HS-5 (cell line): Measurements from ENCODE around the gene E2F3.

Experiments used
- DNase-seq: peaks from one replicate; pipeline ENCODE4 v3.0.0-alpha.2; 2012; ENCODE audit warnings: low read depth

The E2F3 gene

DNA sequence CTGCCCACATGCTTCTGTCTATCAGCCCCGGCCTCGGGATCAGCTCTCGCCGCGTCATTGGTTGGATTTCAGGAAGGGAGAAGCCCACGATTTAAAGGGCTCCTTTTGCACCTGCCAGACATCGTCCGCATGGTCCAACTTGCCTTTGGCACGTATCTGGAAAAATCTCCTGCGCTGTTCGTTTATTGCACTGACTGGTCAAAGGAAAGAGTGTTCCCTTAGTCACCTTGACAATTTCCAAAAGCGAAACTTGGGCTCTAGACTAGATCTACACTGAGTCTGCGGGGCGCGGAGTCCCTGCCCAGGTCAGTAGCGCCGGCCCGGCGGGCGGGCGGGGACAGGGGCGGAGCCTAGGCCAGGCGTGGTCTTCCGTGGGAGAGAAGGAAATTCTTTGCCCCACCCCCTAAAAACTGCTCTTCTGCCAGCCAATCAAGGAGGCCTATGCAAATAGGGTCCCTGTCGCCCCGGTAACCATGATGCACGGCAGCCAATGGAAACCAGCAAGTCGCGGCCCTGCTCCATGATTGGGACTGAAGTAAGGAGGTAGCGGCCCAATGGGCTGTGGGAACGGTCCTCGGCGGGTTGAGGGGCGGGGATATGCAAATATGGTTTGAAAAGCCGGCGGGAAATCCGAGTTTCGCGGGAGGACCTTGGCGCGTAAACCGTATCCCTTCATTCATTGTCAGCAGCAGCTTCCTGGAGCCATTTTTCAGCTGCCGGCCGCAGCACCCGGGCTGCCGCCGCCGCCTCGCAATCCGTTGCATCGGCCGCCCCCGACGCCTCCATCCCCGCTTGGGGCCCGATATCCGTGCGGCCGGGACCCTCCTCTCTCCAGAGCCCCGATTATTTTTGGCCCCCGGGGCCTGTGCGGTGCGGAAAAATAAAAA is at the start of gene E2F3:
Gene E2F3 (plus strand): TSS at position 675 of the 887 bp plus-strand sequence. CDS start 354 bp downstream, outside the sequence.
- peak; percentile 98 for DNase-seq

DNA sequence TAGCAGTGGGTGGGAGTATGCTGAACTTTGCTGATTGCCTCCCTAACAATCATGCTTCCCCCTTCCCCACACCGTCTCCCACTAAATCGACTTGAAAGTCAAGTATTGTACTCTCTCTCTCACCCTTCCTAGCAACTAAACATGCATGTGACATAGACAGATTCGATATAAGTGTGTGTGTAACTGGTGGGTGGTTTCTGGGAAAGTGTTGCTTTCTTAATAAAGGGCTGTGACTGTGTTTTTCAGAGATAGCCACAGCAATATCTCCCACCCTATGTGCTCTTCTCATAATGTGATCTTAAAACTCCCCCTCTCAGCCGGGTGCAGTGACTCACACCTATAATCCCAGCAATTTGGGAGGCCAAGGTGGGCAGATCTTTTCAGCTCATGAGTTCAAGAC is 49.3 kb upstream of the E2F3 start:
- no peak for DNase-seq

DNA sequence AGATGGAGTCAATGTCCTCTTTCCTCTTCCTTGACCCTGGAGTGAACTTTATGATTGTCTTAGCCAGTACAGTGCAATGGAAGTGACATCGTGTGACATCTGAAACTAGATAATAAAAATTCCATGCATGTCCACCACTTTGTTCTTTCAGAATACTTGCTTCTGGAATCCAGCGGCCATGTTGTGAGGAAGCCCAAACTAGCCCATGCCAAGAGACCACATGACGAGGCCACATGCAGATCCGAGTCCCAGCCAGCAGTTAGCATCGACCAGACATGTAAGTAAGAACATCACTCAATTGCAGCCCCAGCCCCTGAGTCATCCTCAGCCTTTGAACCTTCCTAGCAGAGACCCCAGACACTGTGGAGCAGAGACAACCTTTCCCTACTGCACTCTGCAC is 48.5 kb upstream of the E2F3 start:
- no peak for DNase-seq

DNA sequence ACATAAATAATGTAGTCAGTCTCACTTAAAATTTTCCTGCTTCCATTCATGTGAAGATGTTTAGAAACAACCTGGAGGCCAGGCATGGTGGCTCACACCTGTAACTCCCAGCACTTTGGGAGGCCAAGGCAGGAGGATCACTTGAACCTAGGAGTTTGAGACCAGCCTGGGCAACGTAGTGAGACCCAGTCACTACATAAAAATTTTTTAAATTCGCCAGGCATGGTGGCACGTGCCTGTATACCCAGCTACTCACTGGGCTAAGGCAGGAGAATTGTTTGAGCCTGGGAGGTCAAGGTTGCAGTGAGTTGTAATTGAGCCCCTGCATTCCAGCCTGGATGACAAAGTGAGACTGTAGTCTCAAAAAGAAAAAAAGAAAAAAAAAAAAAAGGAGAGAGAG is 47.3 kb upstream of the E2F3 start:
- no peak for DNase-seq

DNA sequence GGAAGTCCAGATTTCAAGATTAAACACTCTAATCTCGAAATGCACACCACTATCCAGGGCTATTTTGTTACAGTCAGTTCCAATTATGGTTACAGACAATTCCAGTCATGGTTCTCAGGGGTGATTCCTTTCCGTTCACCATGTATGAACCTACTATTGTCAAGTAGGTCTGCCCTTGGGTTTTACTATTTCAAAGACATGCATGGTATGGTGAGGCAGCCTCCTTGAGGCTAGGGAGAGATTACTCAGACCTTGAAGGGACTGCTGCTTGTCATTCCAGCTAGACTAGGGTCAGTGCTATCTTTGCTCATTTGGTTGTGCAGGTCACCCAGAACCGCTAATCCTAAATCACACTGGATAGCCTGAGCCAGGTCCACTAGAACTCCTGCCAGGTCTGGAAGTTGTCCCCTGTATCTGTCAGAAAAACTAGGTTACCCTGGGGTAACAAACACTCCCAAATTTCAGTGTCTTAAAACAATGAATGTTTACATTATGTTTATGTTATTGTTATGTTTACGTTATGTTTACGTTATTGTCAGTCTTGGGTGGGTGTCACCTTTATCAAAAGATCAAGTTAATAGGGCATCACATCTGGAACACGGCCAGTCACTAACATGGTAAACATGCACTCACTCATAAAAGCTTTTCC is 41.1 kb upstream of the E2F3 start:
- no peak for DNase-seq

DNA sequence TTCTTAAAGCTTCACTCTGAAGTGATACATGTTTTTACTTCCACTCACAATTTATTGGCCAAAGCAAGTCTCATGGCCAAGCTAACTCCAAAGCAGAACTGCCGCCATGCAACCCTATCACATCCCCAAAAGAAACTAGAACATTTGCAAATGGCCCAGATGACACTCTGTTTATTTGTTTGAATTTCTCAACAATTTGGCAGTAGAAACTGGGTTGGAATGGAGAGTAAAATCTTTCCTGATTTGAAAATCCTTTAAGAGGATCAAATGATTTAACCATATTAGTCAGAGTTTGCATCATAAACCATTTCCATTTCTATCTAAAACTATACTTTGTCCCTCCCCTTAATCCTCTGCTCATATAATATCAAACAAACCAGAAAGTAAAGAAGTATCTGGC is 39.1 kb upstream of the E2F3 start:
- no peak for DNase-seq

DNA sequence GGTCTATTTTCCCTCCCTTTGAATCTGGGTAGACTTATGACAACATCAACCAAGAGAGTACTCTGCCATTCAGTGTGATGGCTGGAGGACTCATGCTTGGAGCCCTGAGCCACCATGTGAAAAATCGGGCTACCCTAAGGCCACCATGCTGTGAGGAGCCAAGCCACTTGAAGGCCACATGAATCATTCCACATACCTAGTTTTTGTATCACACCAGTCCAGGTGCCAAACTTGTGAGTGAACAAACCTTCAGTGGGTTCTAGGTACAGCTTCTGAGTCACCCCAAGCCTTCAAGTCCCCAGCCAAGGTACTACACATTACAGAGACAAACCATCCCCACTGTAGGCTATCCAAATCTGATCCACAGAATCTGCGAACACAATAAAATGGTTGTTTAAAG is 37.4 kb upstream of the E2F3 start:
- DNase-seq, result no peak

DNA sequence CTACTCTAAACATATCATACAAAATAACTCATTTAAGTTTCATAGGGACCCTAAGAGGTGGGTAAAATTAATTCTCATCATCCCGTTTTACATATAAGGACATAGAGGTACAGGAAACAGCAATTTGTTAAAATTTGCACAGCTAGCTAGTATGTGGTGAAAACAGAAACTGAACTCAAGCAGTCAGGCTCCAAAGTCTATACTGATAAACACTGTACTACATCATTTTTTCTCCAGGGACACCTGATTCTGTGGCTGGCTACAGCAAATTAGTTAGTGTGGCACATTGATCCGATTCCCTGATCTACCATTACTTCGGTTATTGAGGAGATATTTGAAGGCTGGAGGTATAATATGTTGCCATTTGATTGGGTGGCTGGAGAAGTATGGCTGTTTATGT is 36.2 kb upstream of the E2F3 start:
- DNase-seq, result no peak

DNA sequence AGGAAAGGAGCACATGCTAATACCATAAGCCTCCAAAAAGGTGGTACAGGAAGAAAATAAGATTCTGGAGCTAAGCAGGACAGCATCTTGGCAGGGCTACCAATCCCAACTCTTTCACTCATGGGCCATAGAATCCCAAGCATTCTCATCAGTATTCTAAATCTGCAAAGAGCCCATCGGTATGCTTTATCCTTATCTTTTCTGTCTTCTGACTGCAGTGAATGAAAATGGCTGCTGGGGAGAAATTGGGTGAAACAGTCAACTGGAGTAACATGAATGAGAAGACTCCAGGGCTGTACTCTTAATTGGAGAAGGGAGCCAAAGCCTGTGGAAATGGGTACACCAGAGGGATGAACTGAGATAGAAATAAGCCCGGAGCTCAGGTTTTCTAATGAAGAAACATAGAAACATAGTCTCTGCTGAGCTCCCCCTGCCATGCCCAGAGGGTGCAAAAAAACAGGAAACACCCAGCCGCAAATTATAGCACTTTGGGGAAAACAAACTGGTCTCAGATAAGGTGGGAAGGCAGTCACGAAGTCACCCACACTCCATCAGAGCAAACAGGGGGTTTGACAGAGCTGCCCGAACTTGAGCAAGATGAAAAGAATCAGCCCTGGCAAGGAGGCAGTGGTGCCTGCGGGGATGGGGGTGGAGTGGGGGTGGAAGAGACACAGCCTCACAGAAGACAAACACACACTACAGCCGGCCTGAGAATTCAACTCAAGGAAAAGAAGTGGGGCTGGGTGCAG is 35.4 kb upstream of the E2F3 start:
- DNase-seq, result no peak

DNA sequence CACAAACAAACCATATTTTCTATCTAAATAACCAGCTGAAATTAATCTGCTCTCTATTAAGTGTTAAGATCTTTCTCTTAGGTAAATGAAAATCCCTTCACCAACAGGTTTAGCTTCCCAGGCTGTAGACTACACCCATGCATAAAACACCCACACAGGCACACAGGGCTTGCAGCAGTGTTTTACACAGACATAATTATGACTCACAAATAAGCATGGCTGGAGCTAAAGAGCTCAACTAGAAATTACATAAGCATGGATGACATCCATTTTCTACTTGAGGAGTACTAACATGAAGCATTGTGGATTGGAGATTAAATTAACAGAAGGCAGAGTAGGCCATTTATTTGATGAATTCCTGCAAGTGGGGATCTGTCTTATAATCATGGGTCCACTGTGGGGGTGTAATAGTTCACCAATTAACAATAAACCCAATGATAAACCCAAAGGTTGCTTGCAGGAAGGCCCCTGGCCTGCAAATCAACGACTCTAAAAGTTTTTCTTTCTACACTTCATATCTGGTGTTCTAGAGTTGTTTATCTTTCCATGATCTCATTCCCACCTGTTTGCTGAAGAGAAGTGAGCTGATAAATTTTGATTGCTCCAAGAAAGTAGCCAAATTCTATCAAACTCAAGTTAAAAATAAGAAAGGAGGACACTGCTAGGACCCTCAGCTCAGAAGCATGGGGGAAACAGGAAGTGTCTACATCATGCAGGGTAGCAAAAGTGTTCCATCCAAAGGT is 33.8 kb upstream of the E2F3 start:
- no peak for DNase-seq

DNA sequence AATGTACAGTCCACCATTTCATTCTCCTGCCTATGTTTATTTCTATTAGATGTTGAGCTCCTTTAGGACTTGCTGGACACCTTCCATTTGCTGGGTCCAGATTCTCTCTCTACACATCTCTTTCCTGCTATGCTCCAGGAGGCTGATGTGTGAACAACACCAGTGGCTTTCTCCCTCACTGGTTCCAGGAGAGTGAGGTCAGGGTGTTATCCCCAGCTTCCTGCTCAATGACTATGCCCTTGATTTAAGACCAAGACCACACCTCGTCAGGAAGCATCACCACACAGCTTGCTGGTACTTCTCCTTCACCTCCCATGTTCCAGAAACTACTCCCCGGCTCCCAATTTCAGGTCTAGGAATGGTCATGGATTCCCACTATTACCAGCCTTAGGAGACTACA is 31.3 kb upstream of the E2F3 start:
- no peak for DNase-seq

DNA sequence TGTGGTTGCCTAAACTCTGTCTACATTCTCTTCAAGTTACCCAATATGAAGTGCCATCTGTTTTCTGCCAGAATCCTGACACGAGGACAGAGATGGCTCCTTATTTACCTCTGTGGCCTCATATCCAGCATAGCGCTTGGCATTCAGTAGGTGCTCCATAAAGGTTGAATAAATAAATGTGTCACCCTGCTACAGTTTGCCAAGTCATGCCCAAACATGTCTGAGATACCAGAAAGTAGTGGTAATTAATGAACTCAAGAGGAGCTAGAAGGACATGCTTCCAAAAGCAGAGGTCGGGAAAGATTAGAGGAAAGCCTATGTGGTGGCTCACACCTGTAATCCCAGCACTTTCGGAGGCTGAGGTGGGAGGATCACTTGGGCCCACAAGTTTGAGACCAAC is 30.9 kb upstream of the E2F3 start:
- no peak for DNase-seq

DNA sequence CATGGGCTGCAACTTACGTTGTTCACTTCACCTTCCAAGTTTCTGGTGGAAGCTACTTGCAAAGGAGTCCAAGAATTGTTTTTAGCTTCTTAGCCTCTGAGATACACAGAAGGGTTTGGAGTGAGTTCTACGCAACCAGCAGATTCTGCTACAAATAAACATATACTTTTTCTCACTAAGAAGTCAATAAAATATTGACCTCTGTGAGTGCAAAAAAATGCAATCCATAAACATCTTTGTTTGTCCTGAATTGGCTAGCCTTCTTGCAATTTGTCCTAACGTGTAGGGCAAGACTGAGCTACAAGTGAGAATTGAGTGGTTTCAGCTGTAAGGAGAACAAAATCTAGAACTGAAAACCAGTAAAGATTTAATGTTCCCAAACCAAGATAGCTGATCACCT is 26.2 kb upstream of the E2F3 start:
- DNase-seq, result no peak

DNA sequence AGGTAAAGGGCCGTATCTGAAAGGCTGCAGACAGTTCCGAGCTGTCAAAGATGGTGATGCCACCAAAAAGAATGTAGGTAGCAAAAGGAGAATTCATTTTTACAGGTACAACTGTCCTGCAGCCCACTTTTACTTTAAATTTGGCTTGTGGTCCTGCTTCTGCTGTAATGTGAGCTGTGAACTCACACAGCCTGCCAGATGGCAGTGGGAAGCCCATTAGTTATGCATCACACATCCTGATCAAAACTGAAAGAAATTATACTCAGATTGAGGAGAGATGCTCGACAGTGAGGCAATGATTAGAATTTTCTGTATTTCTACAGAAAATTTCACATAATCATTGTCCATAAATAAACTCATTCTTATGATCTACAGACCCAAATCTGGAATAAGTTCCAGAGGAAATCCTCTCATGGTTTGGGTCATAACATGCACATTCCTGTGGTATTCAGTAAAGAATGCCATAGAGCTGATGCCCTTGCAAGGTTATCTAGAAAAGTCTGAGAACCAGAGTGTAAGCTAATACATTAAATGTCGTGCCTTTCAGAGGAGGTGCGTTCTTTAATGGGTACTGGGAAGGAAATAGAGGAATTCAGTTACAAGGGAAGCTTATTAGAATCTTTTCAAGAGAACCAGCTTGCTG is 23.9 kb upstream of the E2F3 start:
- peak; percentile 80 for DNase-seq

DNA sequence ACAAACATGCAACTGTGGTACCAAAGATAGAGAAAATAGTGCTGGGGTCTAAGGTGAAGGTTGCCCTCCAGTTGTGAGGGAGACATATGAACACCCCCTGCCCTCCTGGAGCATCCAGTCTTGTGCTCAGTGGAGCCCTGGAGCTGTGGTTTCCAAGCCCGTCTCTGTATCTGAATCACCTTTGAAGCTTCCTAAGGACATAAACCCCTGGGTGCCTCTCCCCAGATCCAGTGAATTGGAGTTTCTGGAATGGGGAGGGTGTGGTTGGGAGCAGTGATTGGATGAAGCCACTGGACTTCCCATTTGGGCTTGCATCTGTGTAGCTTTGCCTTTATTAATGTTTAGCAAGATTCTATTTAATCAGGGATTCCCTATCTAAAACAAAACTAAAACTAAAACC is 22.4 kb upstream of the E2F3 start:
- DNase-seq, result peak; percentile 15

DNA sequence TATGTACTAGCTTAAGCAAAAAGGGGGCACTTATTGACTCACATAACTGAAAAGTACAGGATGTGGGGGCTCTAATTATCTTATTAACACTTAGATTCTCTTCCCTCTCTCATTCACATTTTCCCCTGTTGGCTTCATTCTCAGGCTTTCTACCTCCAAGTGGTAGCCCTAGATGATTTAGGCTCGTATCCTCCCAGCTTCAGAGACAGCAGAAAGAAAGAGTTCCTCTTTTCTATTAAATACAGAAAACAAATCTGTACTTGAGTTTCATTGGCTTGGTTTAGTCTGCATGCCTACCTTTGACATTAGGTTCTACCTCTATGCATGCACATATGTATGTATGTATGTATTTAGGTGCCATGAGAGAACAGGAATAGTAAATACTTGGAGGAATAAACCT is 15.5 kb upstream of the E2F3 start:
- no peak for DNase-seq

DNA sequence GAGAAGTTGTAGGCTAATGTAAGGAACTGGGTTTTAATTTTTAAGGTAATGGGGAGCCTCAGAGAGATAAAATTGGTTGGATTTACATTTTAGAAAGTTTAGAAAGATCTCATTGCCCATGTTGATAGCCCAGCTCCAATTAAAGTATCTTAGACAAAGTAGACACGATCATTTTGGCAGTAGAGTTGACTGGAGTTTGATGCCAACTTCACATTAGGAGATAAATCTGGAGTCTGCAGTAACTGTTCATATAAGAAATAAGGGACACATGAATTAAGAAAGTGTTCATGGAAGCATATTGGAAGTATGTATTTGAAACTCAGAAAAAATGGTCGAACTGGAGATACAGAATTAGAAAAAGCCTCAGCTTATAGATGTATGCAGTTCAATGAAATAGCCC is 12.6 kb upstream of the E2F3 start:
- DNase-seq, result no peak

DNA sequence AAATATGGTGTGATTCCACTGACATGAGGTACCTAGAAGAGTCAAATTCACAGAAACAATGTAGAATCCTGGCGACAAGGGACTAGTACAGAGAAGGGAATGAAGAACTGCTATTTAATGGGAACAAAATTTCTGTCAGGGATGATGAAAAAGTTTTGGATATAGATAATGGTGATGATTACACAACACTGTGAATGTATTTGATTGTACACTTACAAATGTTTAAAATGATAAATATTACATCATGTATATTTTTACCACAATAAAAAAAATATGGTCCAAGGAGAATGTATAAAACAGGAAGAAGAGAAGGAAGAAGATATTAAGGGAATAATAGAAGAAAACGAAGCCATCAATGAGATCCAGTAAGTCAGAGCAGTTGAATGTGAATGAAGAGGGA is 8.4 kb upstream of the E2F3 start:
- no peak for DNase-seq

DNA sequence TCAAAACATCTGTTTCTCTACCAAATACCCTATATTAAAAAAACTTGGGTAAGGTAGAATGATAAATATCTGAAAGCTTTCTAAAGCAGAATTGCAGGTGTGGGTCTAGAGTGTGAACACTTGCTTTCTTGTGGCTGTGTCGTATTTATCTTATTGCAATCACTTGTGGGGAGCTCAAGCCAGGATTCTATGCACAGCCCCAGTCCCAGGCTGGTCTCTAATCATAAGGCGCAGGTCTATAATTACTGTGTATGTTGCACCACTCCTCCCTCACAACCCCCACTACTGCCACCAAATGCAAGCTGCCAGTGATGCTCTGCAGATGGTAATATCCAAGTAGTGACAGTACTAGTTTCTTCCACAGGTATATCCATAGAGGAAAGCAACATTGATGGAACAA is 2.2 kb upstream of the E2F3 start:
- DNase-seq, result no peak

DNA sequence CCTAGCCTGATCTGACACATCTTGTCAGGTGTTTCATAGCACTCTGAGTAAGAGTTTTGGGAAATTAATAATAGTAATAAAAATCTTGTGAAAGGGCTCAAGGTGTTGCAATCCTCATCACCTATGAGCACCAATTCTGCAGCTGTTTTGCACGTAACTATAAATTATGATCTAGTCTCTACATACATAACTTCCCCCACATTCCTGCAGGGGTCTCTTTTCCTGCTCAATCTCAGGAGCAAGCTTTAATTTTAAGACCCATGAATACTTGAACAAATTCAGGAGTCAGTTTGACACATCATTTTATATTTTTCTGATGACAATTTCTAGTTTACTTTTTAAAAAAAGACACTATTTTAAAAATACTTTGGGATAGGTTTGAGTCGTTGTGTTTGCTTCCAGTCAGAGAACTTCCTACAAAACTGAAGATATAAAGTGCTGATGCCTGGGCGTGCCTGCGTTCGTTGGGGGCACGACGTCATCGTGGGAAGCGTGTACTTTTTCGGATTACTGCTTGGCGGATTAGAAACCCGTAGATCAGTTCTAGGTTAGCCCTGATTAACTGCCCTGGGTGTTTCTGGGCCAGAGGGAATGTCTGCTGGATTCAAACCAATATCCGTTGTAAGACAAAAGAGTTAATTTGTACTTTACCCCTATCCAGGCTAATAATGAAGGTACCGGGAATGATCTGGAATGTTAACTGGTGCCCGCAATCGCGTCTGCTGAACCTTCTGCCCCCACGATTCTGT is 1.0 kb upstream of the E2F3 start:
- peak; percentile 20 for DNase-seq

DNA sequence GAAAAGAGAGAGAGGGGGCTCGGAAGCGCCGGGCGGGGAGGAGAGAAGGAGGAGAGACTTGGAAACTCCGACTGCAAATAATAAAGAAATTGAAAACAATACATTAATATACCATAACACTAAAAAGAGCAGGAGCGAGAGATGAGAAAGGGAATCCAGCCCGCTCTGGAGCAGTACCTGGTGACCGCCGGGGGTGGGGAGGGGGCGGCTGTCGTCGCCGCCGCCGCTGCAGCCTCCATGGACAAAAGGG is 338 bp downstream of the E2F3 start:
- DNase-seq, result peak; percentile 19
